ENCODE data around the gene SLC9A4. TPM values are rescaled to one million over a fixed set of nuclear protein-coding genes. Genes with fewer than 3 reads are reported as not detected.
"Not testable (repeated sequence)": the region's sequence is repeated elsewhere in the genome, so short reads cannot be mapped to it uniquely, and the experiment has no call there.

Gene SLC9A4
- total RNA-seq, 1 donor from 2014 or later: 0.10 TPM

- no peak for DNase-seq
These were observed 77.1 kb downstream of the SLC9A4 start for GRCh38 chr2:102550151-102550550.

DNA sequence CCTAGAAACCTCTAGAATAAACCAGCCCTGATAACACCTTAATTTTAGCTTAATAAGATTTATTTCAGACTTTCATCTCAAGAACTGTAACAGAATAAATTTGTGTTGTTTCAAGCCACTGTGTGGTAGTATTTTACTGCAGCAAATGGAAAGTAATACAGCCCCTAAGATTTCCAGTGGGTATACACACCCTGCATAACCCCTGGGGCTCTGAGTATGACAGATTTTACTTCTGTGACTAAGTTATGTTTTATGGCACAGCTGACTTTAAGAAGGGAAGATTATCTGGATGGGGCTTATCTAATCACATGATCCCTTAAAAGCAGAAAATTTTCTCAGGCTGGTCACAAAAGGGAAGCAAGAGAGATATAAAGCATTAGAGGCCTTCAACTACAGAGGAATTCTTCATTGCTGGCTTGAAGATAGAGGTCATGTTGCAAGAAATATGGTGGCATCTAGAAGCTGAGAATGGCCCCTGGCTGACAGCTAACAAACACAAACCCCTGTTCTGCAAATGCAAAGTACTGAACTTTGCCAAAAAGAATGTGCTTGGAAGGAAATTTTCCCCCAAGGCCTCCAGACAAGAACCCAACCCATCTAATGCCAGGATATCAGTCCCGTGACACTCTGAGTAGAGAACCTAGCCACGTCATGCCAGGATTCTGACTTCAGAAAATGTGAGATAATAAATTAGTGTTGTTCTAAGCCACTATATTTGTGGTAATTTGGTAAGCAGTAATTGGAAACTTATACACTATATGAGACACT is 78.5 kb downstream of the SLC9A4 start:
- no peak for DNase-seq

DNA sequence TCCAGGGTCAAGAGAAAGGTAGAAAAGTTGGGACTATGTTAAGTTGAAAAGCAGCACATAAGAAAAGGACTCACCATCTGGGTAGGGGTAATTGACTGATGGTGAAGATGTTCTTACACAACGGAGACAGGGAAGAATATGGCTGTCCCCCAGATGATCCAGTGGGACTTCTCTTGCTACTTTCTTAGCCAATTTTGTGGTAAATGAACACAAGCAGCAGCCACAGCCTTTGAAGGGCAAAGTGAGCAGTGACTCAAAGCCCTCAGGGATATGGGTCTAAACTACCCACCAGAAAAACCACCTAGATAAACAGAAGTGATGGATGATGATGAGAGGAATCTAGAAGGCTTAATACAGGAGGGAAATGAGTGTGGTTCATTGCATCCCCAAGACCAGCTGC is 80.6 kb downstream of the SLC9A4 start:
- DNase-seq: no peak

DNA sequence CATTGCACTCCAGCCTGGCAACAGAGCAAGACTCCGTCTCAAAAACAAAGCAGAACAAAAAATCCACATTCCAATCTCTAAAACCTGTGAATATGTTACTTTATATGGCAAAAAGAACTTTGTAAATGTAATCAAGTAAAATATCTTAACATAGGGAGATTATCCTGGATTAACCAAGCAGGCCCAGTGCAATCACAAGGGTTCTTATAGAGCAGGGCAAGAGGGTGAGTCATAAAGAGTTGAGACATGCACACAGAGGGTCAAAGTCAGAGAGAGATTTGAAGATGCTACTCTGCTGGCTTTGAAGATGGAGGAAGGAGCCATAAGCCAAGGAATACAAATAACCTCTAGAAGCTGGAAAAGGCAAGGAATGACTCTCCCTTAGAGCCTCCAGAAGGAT is 85.4 kb downstream of the SLC9A4 start:
- no peak for DNase-seq

- not testable (repeated sequence) for DNase-seq
These were observed 89.5 kb downstream of the SLC9A4 start for GRCh38 chr2:102562542-102562941.

GRCh38 chr2:102575888-102576287 is 102.9 kb downstream of the SLC9A4 start:
- no peak for DNase-seq

DNA sequence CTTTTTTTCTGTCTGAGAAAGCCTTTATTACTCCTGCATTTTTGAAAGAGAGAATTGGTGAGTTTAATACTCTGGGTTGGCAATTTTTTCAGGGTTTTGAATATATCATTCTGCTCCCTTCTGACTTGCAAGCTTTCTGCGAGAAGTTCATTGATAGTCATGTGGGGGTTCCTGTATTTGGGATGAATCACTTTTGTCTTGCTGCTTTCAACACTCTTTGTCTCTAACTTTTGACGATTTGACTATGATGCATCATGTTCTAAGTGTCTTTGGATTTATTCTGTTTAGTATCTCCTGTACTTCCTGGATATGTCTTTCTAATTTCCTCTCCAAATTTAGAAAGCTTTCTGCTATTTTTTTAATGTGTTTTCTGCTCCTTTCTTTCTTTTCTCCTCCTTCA is 105.3 kb downstream of the SLC9A4 start:
- DNase-seq: no peak

DNA sequence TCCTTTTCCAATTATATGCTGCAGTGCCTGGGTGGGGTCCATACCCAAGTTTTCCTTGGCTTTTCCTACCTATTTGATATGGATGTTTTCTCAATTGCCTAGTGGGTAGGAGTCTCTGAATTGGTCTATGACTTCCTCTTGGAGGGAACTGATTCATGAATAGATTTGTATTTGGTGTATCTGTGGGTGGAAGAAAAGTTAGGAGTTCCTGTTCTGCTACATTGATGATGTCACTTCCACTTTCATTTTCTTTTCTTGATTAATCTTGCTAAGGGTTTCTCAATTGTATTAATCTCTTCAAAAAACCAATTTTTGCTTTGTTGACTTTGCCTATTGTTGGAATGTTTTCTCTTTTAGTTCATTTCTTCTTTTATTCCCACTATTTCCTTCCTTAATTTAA is 108.9 kb downstream of the SLC9A4 start:
- no peak for DNase-seq

DNA sequence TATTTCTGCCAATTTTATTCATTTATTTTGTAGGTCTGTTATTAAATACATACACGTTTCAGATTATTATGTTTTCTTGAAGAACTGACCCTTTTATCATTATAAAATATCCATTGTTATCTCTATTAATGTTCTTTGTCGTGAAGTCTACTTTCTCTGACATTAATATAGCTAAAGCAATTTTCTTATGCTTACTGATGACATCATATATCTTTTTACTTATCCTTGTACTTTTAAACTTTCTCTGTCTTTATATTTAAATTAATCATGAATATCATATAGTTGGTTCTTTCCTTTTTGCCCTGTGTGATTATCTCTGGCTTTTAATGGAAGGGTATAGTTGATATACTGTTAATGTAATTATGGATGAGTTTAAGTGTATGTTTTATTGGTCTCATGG is 109.8 kb downstream of the SLC9A4 start:
- no peak for DNase-seq

Small RNA genes lying within 50 kb of the gene (small RNA-seq; reads per million reads assigned to genes)
- gene MIR4772 (ENCODE audit: low replicate concordance): 0.05 reads per million

Other genes starting within 250 kb of the SLC9A4 start
- gene IL1RL1, start 161.7 kb upstream of the SLC9A4 start, total RNA-seq: 4.0 TPM
- gene IL18R1, start 117.4 kb upstream of the SLC9A4 start, total RNA-seq: 4.5 TPM
- 0.31 TPM for gene IL18RAP, start 50.1 kb upstream of the SLC9A4 start, total RNA-seq
- gene SLC9A2, start 146.3 kb downstream of the SLC9A4 start, total RNA-seq: 2.4 TPM